Left cardiac atrium (tissue), 4 donors: ENCODE measurements around the gene ILRUN. TPM values are rescaled to one million over a fixed set of nuclear protein-coding genes. Genes with fewer than 3 reads are reported as not detected.
"Not testable (repeated sequence)": the region's sequence is repeated elsewhere in the genome, so short reads cannot be mapped to it uniquely, and the experiment has no call there.

Experiments used
- ATAC-seq, 2 donors: fragments of 200-7000 bp; cut with Tn5 transposase; one replicate each; pipeline ENCODE4 v1.9.1; 2020; ENCODE audit warnings: mild to moderate bottlenecking in 2 of 2, moderate library complexity in 2 of 2
- DNase-seq: peaks from one replicate; pipeline ENCODE4 v3.0.0-alpha.2; 2020
- intact Hi-C, 2 donors: fragments of 100-400 bp; cut with DNase I; formaldehyde crosslinking; loops; one replicate each; pipeline versions ENCODE4 v1.14.1 to v1.15.1; 2022 to 2023
- total RNA-seq, 2 donors: library from RNA; stranded (reverse); fragmentation: NEBNext Ultra II Directional; extraction: Animal tissue kit (Norgen Biotek cat#: 25700); gene quantifications; one replicate each; pipeline ENCODE4 v1.2.1, GENCODE V29; 2021
- donor health status: DM: no; HTN: yes; CAD: no.
- donor health status: DM: no; HTN: yes; CAD: no; lungs with severe emphysema.
- donor health status: DM: yes; HTN: yes; CAD: no.
- donor health status: Dilated cardiomyopathy.

Gene ILRUN
- total RNA-seq, 2 donors from 2014 or later, result 102 to 104 TPM

- DNase-seq, result peak; percentile 50
These were observed 24.5 kb downstream of the ILRUN start for GRCh38 chr6:34671801-34672656.

GRCh38 chr6:34671367-34671766 lies 25.2 kb downstream of the ILRUN start:
- intact Hi-C loops, result no loop called here
- ATAC-seq, result no peak
- no peak for DNase-seq

More at GRCh38 chr6:34671801-34672656, 24.5 kb downstream of the ILRUN start:
- peak; percentile 87 to 90 for ATAC-seq
- intact Hi-C loops, result no loop called here

- DNase-seq, intact Hi-C loops, ATAC-seq: not testable (repeated sequence)
These were observed 27.8 kb downstream of the ILRUN start for GRCh38 chr6:34668799-34669198.

GRCh38 chr6:34667481-34668238 lies 28.9 kb downstream of the ILRUN start:
- no peak for ATAC-seq
- intact Hi-C loops, result no loop called here

GRCh38 chr6:34665019-34665418 lies 31.5 kb downstream of the ILRUN start:
- ATAC-seq, result no peak
- no peak for DNase-seq
- intact Hi-C loops, result no loop called here

More at GRCh38 chr6:34667481-34668238, 28.9 kb downstream of the ILRUN start:
- no peak for DNase-seq

- ATAC-seq (no peak), DNase-seq (no peak)
- intact Hi-C loops, result no loop called here
These were observed 32.2 kb downstream of the ILRUN start for GRCh38 chr6:34664256-34664971.

GRCh38 chr6:34663831-34664255 lies 32.7 kb downstream of the ILRUN start:
- DNase-seq, result no peak
- intact Hi-C loops, result no loop called here
- peak; percentile 30 to 63 for ATAC-seq

GRCh38 chr6:34663371-34663770 lies 33.2 kb downstream of the ILRUN start:
- no peak for DNase-seq
- ATAC-seq, result no peak
- intact Hi-C loops, result no loop called here

- DNase-seq (no peak), ATAC-seq (no peak)
- intact Hi-C loops, result no loop called here
These were observed 35.2 kb downstream of the ILRUN start for GRCh38 chr6:34661357-34661756.

- no peak for DNase-seq
- intact Hi-C loops, result no loop called here
- no peak for ATAC-seq
These were observed 37.8 kb downstream of the ILRUN start for GRCh38 chr6:34658605-34659265.

GRCh38 chr6:34657979-34658480 lies 38.5 kb downstream of the ILRUN start:
- intact Hi-C loops, DNase-seq: not testable (repeated sequence)
- peak; percentile 11 to 45 for ATAC-seq

- DNase-seq (peak; percentile 37), ATAC-seq (peak; percentile 75 to 85)
- intact Hi-C loops, result no loop called here
These were observed 39.1 kb downstream of the ILRUN start for GRCh38 chr6:34657307-34657978.

- DNase-seq (no peak), ATAC-seq (no peak)
- intact Hi-C loops, result no loop called here
These were observed 39.6 kb downstream of the ILRUN start for GRCh38 chr6:34657037-34657306.

GRCh38 chr6:34656378-34657036 lies 40.1 kb downstream of the ILRUN start:
- DNase-seq (no peak), ATAC-seq (peak; percentile 42 to 57)
- intact Hi-C loops, result no loop called here

GRCh38 chr6:34655876-34656377 lies 40.6 kb downstream of the ILRUN start:
- intact Hi-C loops, DNase-seq, ATAC-seq: not testable (repeated sequence)

GRCh38 chr6:34654061-34654710 lies 42.4 kb downstream of the ILRUN start:
- DNase-seq (no peak), ATAC-seq (no peak)
- intact Hi-C loops, result no loop called here

GRCh38 chr6:34652263-34652662 lies 44.3 kb downstream of the ILRUN start:
- DNase-seq, result no peak
- ATAC-seq, result no peak
- intact Hi-C loops, result no loop called here
